Measurements from ENCODE around the gene INTS6.

INTS6 gene, protein sequence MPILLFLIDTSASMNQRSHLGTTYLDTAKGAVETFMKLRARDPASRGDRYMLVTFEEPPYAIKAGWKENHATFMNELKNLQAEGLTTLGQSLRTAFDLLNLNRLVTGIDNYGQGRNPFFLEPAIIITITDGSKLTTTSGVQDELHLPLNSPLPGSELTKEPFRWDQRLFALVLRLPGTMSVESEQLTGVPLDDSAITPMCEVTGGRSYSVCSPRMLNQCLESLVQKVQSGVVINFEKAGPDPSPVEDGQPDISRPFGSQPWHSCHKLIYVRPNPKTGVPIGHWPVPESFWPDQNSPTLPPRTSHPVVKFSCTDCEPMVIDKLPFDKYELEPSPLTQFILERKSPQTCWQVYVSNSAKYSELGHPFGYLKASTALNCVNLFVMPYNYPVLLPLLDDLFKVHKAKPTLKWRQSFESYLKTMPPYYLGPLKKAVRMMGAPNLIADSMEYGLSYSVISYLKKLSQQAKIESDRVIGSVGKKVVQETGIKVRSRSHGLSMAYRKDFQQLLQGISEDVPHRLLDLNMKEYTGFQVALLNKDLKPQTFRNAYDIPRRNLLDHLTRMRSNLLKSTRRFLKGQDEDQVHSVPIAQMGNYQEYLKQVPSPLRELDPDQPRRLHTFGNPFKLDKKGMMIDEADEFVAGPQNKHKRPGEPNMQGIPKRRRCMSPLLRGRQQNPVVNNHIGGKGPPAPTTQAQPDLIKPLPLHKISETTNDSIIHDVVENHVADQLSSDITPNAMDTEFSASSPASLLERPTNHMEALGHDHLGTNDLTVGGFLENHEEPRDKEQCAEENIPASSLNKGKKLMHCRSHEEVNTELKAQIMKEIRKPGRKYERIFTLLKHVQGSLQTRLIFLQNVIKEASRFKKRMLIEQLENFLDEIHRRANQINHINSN

DNA sequence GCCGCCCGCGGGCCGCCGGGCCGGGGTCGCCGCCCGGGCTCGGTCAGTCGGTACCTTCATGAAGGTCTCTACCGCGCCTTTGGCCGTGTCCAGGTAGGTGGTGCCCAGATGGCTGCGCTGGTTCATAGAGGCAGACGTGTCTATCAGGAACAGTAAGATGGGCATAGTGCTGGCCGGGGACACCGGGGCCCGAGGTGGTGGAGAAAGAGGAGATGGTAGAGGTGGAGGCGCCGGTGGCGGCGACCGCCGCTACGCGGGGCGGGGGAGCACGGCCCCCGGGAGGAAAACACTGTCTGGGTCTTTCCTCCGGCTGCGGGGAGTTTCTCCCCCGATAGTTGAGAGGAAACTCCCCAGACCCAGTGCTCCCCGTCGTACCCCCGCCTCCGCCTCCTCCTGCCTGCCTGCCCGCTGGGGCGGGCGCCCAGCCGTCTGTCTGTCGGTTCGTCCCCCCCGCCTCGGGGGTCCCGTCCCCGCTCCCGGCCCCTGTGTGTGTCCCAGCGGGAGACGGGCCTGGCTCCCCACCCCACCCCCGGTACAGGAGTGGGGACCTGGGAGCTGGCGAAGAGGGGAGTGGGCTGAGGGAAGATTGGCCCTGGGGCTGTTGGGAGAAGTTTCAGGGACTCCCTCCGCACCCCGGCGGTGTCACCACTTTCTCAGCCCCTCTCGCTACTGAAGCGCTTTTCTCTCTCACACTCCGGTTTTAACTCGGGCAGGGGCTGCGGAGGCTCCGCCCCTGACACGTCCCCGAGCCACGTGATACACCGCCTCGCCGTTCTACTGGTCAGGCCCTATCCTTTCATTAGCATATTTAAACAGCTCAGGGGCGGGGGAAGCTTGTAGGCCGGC, at the start of gene INTS6:
Gene INTS6 (minus strand): TSS at position 676 of the 846 bp plus-strand sequence. CDS start 511 bp downstream, at position 165.
- POLR2A ChIA-PET: interaction anchor here (0.5 to 2.1 kb wide), 78 partner anchors 9 to 1834 kb away, joined by 3 to 27 read pairs (median 4); partner anchors contain the start of genes SPRYD7 and TRIM13
- DNase-seq (ENCODE audit: extremely low spot score): peak; percentile 58
- CTCF ChIA-PET: interaction anchor here (0.7 to 1.4 kb wide), 4 partner anchors 10 to 361 kb away, joined by 3 to 4 read pairs (median 4); no protein-coding TSS in a partner anchor
- TF ChIP-seq, protein P1, sequence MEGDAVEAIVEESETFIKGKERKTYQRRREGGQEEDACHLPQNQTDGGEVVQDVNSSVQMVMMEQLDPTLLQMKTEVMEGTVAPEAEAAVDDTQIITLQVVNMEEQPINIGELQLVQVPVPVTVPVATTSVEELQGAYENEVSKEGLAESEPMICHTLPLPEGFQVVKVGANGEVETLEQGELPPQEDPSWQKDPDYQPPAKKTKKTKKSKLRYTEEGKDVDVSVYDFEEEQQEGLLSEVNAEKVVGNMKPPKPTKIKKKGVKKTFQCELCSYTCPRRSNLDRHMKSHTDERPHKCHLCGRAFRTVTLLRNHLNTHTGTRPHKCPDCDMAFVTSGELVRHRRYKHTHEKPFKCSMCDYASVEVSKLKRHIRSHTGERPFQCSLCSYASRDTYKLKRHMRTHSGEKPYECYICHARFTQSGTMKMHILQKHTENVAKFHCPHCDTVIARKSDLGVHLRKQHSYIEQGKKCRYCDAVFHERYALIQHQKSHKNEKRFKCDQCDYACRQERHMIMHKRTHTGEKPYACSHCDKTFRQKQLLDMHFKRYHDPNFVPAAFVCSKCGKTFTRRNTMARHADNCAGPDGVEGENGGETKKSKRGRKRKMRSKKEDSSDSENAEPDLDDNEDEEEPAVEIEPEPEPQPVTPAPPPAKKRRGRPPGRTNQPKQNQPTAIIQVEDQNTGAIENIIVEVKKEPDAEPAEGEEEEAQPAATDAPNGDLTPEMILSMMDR (IDR thresholded peaks at IDR 0.05; ENCODE audit: control extremely low read depth, extremely low read depth, low read depth, missing control alignments): no peak

DNA sequence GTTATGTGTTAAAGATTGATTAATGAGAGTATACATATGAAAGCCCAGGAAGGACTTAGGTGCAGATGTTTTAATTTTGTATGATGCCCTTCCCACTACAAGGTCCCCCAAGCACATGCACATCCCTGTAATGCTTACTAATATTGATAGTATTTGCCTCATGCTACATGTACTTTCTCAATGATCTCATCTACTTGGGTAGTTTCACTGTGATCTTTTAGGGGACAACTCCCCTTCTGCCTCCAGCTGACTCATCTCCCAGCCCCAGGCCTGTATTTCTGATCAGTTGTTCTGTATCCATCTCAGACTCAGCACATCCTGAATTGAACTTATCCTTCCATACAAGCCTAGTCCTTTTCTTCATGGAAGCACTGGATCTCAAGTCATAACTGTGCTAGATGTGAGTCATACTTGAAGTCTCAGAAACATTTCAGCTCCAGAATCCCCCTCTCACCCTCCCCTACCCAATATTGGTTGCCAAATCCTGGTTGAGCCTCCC, 49.4 kb upstream of the INTS6 start:
- DNase-seq (ENCODE audit: extremely low spot score): peak; percentile 79
- TF ChIP-seq, protein P1 (IDR thresholded peaks at IDR 0.05; ENCODE audit: control extremely low read depth, extremely low read depth, low read depth, missing control alignments): no peak
- CTCF ChIA-PET: interaction anchor here (1.0 to 1.4 kb wide), 3 partner anchors 26 to 48 kb away, joined by 3 read pairs; no protein-coding TSS in a partner anchor
- POLR2A ChIA-PET: interaction anchor here (1.2 kb wide), 1 partner anchor 49 kb away, joined by 4 read pairs; the partner anchor contains the start of gene INTS6

DNA sequence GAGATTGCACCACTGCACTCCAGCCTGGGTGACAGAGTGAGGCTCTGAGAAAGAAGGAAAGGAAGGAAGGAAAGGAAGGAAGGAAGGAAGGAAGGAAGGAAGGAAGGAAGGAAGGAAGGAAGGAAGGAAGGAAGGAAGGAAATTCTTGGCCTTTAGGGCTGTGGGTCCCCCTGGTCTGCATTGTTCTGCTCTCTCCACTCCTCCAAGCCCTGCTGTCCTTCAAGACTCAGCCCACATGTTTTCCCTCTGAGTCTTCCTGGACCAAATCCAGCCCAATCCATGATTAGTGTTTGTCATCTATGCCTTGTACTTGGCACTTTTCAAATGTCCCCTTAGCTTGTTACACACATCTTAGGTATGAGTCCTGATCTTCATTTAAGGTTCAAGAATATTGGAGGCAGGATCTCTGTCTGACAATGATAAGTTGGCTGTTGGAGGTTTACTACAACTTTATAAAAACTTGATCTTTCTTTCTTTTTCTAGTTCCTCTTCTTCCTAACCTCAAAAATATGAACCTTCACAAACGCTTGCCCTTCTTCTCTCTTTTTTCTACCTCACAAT, 48.8 kb upstream of the INTS6 start:
- ChIA-PET CTCF (interaction anchor here (0.9 to 1.4 kb wide), 3 partner anchors 26 to 57 kb away, joined by 3 read pairs; no protein-coding TSS in a partner anchor), POLR2A (interaction anchor here (1.2 kb wide), 1 partner anchor 49 kb away, joined by 4 read pairs; the partner anchor contains the start of gene INTS6)
- TF ChIP-seq, protein P1 (IDR thresholded peaks at IDR 0.05; ENCODE audit: control extremely low read depth, extremely low read depth, low read depth, missing control alignments): no peak
- DNase-seq (ENCODE audit: extremely low spot score): peak; percentile 11

DNA sequence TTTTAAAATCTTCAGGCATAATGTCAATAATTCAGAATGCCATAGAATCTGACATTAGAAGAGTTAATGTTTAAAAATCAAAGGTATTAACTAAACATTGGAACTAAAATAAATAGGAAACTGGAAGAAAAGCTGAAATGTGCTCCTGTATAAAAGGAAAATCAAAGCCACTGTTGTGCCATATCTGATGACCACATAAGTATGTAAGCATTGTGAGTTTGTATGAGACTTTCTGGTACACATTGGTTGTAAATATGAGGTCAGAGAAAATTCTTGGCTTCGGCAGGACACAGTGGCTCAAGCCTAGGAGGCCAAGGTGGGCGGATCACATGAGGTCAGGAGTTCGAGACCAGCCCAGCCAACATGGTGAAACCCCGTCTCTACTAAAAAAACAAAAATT, 48.3 kb upstream of the INTS6 start:
- ChIA-PET CTCF (interaction anchor here (0.9 kb wide), 1 partner anchor 56 kb away, joined by 3 read pairs; no protein-coding TSS in a partner anchor), POLR2A (no interaction called here)
- no peak for DNase-seq (ENCODE audit: extremely low spot score)
- TF ChIP-seq, protein P1 (IDR thresholded peaks at IDR 0.05; ENCODE audit: control extremely low read depth, extremely low read depth, low read depth, missing control alignments): no peak

DNA sequence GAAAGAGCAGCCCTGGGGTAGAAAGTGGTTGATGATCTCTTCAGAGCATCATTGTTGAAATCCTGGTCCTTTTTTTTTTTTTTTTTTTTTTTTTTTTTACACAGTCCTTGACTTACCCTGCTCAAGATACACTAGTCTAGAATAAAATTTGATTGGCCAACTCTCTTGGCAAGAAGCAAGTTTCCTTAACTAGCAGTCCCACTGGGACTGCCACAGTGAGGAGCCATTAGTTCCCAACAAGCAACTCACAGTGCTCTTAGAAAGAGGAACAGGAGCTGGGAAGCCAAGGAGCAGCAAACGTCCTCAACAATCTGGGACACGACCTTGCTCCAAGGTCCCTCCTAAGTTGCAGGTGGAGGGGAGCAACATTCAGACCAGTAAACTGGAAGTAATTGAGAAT, 47.9 kb upstream of the INTS6 start:
- POLR2A ChIA-PET: no interaction called here
- DNase-seq (ENCODE audit: extremely low spot score): no peak
- TF ChIP-seq, protein P1 (IDR thresholded peaks at IDR 0.05; ENCODE audit: control extremely low read depth, extremely low read depth, low read depth, missing control alignments): no peak
- CTCF ChIA-PET: interaction anchor here (0.9 kb wide), 1 partner anchor 56 kb away, joined by 3 read pairs; no protein-coding TSS in a partner anchor

All from GM10248 (cell line).